Loucy (cell line): ENCODE data around the gene MICAL3.

Experiments
- H2AFZ ChIP-seq: fragments of 200-600 bp; sonication (generic); 2 replicates; pipeline ENCODE4 v1.6.0; 2016; ENCODE audit warnings: antibody characterized with exemption, mild to moderate bottlenecking, low read length, moderate library complexity
- H3F3A ChIP-seq: fragments of 200-600 bp; 2 replicates; pipeline ENCODE4 v1.6.0; 2016; ENCODE audit warnings: antibody characterized with exemption, low read depth, mild to moderate bottlenecking
- H3K27me3 ChIP-seq: fragments of 200-600 bp; sonication (generic); 2 replicates; pipeline ENCODE4 v1.6.1; 2014; ENCODE audit warnings: low read length, mild to moderate bottlenecking; ENCODE audit not compliant: insufficient read depth, poor library complexity, severe bottlenecking
- H3K36me3 ChIP-seq: fragments of 200-600 bp; sonication (generic); 2 replicates; pipeline ENCODE4 v1.6.1; 2016; ENCODE audit warnings: low read length; ENCODE audit not compliant: insufficient read depth
- H3K4me1 ChIP-seq: fragments of 200-600 bp; sonication (generic); 2 replicates; pipeline ENCODE4 v1.5.1; 2014; ENCODE audit warnings: low read length, mild to moderate bottlenecking; ENCODE audit not compliant: insufficient read depth, poor library complexity, severe bottlenecking
- H3K4me2 ChIP-seq: fragments of 200-600 bp; sonication (generic); 2 replicates; pipeline ENCODE4 v1.6.0; 2014; ENCODE audit warnings: antibody characterized with exemption, low read length, low read depth, mild to moderate bottlenecking; ENCODE audit not compliant: poor library complexity, severe bottlenecking
- H3K4me3 ChIP-seq: fragments of 200-600 bp; sonication (generic); 2 replicates; pipeline ENCODE4 v1.5.1; 2014; ENCODE audit warnings: low read length, mild to moderate bottlenecking, mixed read lengths; ENCODE audit not compliant: poor library complexity, severe bottlenecking
- H3K79me2 ChIP-seq: fragments of 200-600 bp; sonication (generic); 2 replicates; pipeline ENCODE4 v1.6.1; 2014; ENCODE audit warnings: low read length; ENCODE audit not compliant: insufficient read depth
- H3K9ac ChIP-seq: fragments of 200-600 bp; sonication (generic); 2 replicates; pipeline ENCODE4 v1.6.0; 2014; ENCODE audit warnings: mild to moderate bottlenecking, low read depth, low read length, moderate library complexity; ENCODE audit not compliant: poor library complexity, severe bottlenecking
- H3K9me2 ChIP-seq: fragments of 200-600 bp; sonication (generic); replicated peaks from 2 replicates; pipeline ENCODE4 v1.6.1; 2016; ENCODE audit warnings: low read depth, low read length, mixed read lengths
- H3K9me3 ChIP-seq: fragments of 200-600 bp; sonication (generic); 2 replicates; pipeline ENCODE4 v1.6.1; 2014; ENCODE audit warnings: mild to moderate bottlenecking, antibody characterized with exemption, low read length, low read depth; ENCODE audit not compliant: insufficient read depth
- H4K20me1 ChIP-seq: fragments of 200-600 bp; sonication (generic); 2 replicates; pipeline ENCODE4 v1.6.0; 2014; ENCODE audit warnings: antibody characterized with exemption, low read length, mild to moderate bottlenecking; ENCODE audit not compliant: insufficient read depth, poor library complexity, severe bottlenecking
- EZH2phosphoT487 ChIP-seq: fragments of 200-600 bp; IDR thresholded peaks from 2 replicates; pipeline ENCODE4 v1.6.1; 2018; ENCODE audit warnings: antibody characterized with exemption, mild to moderate bottlenecking, moderate library complexity, borderline replicate concordance
- TF ChIP-seq, protein P1 (sequence below): fragments of 200-600 bp; sonication (generic); conservative IDR thresholded peaks from 2 replicates; pipeline ENCODE4 v1.5.1; 2014; ENCODE audit warnings: mild to moderate bottlenecking, antibody characterized with exemption, low read length

The MICAL3 gene

DNA sequence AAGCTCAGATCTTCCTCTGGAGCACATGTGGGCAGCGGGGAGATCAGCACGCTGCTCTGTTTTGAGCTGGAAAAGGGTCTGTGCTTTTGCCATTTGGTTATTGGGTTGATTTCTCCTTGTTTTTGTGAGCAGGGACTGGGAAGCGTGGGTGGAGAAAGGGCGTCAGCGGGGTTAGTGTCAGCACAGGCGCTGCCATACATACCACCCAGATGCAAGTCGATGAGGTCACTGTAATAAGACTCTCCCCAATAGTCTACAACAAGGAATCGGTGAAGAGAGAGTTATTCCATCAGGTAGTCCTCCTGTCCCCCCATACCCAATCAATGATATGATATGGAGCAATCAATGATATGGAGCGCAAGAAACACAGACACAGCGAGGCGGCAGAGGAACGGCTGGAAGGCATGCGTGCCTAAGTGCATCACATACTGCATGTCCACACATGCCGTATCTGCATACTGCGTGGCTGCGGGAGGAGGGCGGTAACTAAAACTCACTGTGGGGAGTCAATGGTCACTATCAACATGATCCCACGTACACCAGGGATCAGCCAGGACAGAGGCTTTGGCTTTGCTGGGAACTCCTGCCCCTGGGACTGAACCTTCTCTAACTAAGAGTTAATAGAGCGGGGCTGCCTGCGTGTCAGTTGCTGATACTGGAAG, 220.6 kb downstream of the MICAL3 start:
- H3K79me2 ChIP-seq: no peaks in the 10 kb centered on the region
- H3K4me2 ChIP-seq: no peak overlapping the region
- no peaks in the 10 kb centered on the region for H3F3A ChIP-seq
- no peaks in the 10 kb centered on the region for H3K27me3 ChIP-seq
- no peaks in the 10 kb centered on the region for H4K20me1 ChIP-seq
- no peaks in the 10 kb centered on the region for H3K9me2 ChIP-seq
- H3K4me3 ChIP-seq: no peak overlapping the region
- no peak for TF ChIP-seq EZH2phosphoT487
- TF ChIP-seq, protein P1, sequence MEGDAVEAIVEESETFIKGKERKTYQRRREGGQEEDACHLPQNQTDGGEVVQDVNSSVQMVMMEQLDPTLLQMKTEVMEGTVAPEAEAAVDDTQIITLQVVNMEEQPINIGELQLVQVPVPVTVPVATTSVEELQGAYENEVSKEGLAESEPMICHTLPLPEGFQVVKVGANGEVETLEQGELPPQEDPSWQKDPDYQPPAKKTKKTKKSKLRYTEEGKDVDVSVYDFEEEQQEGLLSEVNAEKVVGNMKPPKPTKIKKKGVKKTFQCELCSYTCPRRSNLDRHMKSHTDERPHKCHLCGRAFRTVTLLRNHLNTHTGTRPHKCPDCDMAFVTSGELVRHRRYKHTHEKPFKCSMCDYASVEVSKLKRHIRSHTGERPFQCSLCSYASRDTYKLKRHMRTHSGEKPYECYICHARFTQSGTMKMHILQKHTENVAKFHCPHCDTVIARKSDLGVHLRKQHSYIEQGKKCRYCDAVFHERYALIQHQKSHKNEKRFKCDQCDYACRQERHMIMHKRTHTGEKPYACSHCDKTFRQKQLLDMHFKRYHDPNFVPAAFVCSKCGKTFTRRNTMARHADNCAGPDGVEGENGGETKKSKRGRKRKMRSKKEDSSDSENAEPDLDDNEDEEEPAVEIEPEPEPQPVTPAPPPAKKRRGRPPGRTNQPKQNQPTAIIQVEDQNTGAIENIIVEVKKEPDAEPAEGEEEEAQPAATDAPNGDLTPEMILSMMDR: no peak
- no peaks in the 10 kb centered on the region for H3K9me3 ChIP-seq
- no peak overlapping the region for H2AFZ ChIP-seq
- peaks cover 19% of the 10 kb centered on the region; the same call in 1 of the 2 replicates for H3K36me3 ChIP-seq
- no peak overlapping the region for H3K9ac ChIP-seq
- no peaks in the 10 kb centered on the region for H3K4me1 ChIP-seq

DNA sequence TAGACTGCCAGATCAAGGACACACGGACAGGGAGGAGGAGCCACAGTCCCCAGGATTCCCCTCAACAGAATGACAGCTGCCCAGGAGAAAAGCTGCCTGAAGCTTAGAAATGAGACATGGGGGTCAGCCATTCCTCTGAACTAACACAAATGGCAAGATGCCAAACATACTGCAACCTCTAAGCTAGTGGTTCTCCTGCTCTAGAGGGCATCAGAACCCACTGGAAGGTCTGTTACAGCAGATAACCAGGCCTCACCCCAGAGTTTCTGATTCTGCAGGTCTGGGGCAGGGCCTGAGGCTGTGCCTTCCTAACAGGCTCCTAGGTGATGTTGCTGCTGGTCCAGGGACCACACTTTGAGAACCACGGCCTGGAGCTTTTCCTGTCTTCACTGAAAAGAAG, 221.5 kb downstream of the MICAL3 start:
- H2AFZ ChIP-seq: no peak overlapping the region
- H3K4me3 ChIP-seq: no peak overlapping the region
- no peaks in the 10 kb centered on the region for H3K79me2 ChIP-seq
- no peak overlapping the region for H3K9ac ChIP-seq
- TF ChIP-seq, protein P1: no peak
- TF ChIP-seq EZH2phosphoT487: no peak
- H3K36me3 ChIP-seq: peaks cover 19% of the 10 kb centered on the region; the same call in 1 of the 2 replicates
- H3K9me2 ChIP-seq: no peaks in the 10 kb centered on the region
- no peaks in the 10 kb centered on the region for H3K9me3 ChIP-seq
- H3F3A ChIP-seq: no peaks in the 10 kb centered on the region
- H3K4me1 ChIP-seq: no peaks in the 10 kb centered on the region
- no peaks in the 10 kb centered on the region for H4K20me1 ChIP-seq
- no peaks in the 10 kb centered on the region for H3K27me3 ChIP-seq
- no peak overlapping the region for H3K4me2 ChIP-seq

DNA sequence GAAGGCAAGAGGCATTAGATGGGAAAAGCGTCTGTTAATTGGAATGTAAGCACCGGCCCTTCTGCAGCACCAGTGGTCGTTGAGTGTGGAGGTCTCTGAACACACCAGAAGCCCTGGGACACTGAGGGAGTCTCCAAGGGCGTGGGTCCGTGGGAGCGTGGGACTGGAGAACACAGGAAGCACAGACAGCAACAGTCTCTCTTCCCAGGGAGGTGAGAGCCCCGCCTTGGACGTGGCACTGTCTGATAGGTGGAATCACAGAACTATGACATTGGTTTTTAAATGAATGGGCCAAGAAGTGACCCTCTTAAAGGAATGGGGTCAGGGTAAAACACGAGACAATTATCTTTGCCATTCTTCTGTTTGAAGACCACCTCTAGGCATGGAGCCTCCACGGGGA, 221.9 kb downstream of the MICAL3 start:
- Histone ChIP-seq H3K9ac (no peak overlapping the region), H3K4me3 (no peak overlapping the region), H3K36me3 (peaks cover 19% of the 10 kb centered on the region; the same call in 1 of the 2 replicates), H3K79me2 (no peaks in the 10 kb centered on the region), H4K20me1 (no peaks in the 10 kb centered on the region), H3K4me1 (no peaks in the 10 kb centered on the region), H3K9me2 (no peaks in the 10 kb centered on the region), H3K9me3 (no peaks in the 10 kb centered on the region), H2AFZ (no peak overlapping the region), H3F3A (no peaks in the 10 kb centered on the region), H3K4me2 (no peak overlapping the region), H3K27me3 (no peaks in the 10 kb centered on the region)
- TF ChIP-seq EZH2phosphoT487: no peak
- TF ChIP-seq, protein P1: no peak
